Stimulated activated naive CD4-positive, alpha-beta T cell (primary cell): ENCODE data around the gene SPSB3.

Source experiments
- DNase-seq, 6 experiments: peaks; one replicate each; lab custom pipeline; 2025; lab: John Stamatoyannopoulos, UW

SPSB3 gene

DNA sequence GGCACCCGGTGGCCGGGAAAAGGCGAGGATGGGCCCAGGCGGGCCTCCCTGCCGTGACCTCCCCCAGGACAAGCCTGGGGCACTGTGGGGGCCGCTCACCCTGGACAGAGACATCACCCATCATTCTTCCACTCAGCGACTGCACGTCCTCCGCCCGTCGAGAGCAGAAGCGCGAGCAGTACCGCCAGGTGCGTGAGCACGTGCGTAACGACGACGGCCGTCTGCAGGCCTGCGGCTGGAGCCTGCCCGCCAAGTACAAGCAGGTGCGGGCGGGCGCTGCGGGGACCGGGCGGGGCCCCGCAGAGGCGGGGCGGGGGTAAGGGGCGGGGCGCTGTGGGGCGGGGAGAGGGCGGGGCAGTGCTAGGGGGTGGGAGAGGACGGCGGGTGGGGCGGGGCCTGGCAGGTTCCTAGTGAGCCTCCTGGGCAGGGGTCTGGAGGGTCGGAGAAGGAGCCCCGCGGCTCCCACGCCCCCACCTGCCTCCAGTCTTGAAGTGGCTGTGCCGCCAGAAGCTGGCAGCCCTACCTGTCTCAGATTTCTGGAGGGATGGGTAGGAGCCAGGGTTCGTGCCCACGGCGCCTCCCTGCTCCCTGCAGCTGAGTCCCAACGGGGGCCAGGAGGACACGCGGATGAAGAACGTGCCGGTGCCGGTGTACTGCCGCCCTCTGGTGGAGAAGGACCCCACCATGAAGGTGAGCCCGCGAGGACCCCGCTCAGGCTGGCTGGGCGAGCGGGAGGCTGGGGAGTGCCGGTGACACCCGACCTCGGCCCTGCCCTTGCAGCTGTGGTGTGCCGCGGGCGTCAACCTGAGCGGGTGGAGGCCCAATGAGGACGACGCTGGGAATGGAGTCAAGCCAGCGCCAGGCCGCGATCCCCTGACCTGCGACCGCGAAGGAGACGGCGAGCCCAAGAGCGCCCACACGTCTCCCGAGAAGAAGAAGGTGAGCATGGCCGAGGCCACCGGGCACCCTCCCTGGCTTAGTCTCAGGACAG, 18.6 kb downstream of the SPSB3 start:
- no peak for DNase-seq

DNA sequence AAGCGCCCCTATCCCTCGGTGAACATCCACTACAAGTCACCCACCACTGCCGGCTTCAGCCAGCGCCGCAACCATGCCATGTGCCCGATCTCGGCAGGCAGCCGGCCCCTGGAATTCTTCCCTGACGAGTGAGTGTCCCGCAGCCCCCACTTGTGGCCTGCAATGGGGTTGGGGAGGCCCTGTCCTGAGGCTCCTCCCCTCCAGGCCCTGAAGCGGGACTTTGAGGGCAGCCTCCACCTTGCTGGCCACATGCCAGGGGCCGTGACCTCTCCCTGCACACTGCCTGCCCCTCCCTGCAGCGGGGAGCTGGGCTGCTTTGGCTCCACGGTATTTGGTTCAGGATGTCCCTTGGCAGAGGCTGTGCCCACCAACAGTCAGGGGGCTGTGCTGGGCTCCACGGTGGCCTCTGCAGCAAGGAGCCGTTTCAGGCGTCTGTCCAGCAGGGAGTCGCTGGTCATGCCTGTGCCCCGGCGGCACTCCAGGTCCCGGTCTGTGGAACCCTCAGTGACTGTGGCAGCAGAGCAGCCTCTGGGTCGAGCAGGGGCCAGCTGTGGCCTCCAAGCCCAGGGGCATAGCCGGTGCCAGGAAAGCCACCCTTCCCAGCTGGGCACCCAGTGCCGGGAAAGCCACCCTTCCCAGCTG, 19.4 kb downstream of the SPSB3 start:
- no peak for DNase-seq

DNA sequence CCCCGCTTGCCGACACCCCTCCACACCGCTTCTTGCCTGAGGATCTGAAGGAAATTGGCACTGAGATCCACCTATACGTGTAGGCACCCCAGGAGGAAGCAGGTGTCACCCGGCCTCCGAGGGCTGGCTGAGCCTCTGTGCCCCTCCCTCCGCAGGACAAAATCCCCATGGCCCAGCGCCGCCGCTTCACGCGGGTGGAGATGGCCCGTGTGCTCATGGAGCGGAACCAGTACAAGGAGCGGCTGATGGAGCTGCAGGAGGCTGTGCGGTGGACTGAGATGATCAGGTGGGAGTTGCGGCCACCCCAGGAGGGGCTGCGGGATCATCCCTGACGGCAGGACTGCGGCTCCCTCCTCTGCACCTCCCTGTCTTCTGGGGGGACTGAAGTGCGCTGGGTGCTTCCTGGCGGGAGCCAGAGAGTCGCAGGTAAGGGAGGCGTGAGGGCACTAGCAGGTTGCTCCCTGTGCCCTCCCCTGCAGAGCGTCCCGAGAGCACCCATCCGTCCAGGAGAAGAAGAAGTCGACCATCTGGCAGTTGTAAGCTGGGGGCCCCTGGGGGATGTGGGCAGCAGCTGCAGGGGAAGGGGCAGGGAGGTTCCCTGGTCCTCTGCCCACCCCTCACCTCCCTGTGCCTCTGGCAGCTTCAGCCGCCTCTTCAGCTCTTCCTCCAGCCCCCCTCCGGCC, 20.0 kb downstream of the SPSB3 start:
- DNase-seq = no peak

DNA sequence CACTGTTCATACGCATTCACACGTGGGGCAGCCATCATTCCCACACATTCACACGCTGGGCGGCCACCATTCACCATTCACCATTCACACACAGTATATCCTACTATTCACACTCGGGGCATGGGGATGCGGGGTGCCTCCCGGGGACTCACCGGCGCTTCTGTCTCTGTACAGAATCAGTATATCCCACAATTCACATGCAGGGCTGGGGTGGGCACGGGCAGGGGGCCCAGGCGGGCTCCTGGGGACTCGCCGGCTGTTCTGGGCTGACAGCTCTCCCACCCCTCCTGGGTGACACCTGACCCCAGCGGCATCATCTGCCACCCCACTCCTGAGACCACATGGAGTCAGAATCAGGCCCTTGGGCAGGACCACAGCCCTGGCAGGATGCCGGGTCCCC, 20.6 kb downstream of the SPSB3 start:
- DNase-seq = no peak

DNA sequence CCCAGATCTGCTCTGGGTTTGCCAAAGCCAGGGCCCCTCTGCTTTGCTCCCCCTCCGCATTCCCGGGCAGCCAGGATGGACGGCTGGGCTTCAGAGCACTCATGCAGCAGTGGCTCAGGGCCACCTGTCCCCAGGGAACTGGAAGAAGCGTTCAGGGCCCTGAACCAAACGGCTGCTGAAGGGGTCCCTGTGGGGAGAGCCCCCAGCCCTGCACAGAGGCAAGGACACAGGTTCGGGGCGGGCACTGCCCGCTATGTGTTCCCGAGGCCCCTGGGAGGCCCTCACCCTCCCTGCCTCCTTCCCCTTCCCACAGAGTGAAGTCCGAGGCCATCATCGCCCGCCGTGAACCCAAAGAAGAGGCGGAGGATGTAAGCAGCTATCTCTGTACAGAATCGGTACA, 21.5 kb downstream of the SPSB3 start:
- no peak for DNase-seq

DNA sequence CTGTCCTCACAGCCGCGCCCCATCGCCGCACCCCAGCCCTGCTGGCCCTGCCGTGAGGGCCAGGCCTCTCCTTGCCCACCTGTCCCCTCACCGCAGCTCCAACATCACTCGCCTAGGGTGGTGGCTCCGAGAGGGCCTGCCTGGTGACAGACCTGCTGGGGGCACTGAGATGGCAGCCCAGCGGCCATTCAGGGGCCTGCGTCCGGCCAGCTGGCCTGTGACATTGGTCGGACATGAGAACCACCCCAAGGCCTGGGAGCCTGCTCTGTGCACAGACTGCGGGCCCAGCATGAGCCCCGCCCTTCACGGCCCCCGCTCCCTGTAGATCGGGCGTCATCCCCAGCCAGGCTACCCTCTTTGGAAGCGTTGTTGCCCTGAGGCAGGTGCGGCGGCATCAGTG, 22.9 kb downstream of the SPSB3 start:
- DNase-seq = no peak

DNA sequence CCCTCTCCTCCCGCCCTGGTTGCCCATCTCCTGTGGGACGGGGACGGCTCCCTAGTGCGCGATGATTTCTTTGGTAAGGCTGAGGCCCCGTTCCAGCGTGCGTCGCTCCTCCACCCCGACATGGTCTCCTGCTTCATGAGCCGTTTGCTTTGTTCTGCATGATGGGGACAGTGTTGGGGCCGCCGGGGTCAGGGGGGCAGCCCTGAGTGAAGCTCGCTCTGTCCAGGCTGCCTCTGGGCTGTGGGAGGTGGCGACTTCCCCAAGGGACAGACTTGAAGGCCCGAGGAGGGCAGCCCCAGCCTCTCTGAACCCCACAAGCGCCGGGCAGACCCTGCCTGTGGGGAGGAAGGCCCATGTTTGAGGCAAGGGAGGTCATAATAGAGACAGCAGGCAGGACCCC, 23.4 kb downstream of the SPSB3 start:
- no peak for DNase-seq

DNA sequence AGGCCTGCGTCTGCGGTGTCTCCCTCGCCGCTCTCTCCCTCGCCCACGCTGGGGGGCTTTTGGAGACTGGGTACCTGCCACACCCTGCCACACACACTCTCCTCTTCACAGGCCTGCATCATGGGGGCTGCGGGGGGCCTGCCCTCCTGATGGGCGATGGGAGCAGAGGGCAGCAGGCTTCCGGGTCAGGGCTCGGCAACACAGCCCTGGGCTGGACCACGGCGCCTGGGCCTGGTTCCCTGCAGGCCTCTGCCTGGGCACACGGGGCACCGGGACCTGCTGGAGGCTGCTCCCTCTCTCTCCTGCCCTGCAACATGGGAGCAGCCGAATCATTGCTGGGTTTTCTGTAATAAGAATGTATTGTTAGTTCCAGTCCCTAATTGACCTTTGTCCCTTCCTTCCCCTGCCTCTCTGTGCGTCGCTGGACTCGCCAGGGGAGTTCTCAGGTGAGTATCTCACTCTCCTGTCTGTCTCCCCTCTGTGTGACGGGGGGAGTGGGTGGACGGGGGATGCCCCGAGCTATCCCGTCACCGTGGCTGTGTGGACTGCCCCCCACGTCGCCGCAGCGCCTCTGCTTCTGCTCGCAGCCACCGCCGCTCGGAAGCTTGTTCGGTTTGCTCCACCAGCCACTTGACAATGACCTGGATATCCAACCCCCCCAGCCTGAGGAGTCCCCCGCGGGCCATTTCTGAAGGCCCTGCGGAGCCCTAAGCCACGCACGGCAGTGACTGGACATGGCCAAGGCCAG, 24.5 kb downstream of the SPSB3 start:
- DNase-seq = no peak

DNA sequence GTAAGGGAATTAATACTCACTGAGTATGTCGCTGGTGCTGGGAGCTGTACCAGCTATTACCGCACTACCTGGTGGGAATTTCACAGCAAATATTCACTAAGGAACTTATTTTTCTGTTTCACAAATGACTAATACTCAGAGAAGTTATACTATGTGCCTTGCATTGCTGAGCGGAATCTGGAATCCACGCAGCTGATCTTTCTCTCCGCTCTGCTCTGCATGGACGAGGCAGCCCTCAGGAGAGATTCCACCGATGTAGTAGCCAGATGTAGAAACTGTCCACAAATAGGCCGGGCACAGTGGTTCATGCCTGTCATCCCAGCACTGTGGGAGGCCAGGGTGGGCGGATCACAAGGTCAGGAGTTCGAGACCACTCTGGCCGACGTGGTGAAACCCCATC, 28.2 kb downstream of the SPSB3 start:
- no peak for DNase-seq

DNA sequence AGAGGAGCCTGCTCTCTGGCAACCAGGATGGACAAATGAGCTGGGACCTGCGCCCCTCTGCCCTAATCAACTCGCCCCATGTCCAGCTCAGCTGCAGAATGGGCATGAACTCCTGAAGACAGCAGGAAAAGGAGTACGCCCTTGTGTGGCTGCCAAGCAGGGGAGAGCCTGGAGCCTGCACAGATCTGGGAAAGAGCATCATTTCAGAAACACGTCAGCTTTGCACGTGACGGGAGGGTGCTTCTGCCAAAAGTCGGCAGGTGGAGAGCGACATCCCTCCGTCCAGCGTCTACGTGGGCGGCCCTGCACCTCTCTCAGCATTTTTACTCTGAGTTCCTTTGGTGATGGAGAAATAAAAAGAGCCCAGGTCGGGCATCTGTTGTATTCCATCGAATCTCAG, 29.5 kb downstream of the SPSB3 start:
- no peak for DNase-seq

DNA sequence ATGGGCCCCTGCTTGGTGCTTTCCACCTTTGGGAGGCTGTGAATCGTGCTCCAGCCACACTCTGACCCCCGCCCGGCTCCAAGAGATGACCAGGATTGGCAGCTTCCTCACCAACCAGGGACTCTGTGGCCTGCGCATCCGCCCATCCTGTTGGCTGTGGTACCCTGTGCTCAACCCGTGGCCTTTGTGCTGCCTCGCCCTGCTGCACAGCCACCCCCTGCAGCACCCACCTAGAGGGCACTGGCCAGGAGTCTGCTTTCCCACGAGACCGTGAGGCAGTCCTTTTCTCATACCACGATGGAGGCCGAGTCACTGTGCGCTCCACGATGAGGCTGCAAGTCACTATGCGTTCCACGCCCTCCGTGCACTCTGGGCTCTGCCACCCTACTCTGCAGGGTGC, 30.4 kb downstream of the SPSB3 start:
- DNase-seq = no peak

DNA sequence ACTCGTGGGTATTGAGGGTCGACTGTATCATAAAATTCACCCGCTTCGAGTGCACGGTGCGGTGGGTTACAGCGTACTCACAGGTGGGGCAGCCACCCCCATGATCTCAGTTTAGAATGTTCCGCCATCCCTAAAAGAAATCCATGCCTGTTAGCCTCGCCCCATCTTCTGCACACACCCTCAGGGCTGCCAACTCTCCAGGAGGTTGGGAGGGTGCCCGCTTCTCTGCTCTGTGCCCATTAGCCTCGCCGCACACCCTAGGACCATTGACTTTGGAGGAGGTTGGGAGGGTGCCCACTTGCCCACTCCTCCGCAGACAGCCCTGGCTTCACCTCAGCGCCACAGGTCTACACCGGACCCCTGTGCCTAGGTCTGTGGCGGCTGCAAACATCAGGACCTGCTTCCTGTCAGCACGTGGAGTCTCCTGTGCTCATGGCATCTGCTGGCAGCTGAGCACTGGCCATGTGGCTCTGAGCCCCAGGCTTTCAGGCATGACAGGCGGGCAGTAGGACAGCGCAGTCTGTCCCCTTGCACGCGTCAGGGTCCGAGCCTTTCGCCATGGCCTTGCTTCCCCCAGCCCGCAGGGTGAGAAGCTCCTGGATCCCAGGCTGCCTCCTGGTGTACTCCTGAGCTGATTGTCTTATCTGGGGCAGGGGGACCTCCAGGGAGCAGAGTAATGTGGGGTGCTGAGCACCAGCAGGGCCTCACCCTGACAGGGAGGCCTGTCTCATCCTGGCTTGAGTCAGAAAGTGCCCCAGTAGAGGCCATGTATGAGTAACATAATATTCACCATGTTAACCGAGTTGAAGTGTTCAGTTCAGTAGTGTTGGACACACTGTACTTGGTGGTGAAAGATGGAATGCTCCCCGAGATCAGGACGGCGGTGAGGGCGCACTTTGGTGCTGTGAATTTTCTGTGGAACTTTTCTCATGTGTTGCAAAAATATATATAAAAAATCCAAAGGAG, 32.9 kb downstream of the SPSB3 start:
- DNase-seq = no peak

DNA sequence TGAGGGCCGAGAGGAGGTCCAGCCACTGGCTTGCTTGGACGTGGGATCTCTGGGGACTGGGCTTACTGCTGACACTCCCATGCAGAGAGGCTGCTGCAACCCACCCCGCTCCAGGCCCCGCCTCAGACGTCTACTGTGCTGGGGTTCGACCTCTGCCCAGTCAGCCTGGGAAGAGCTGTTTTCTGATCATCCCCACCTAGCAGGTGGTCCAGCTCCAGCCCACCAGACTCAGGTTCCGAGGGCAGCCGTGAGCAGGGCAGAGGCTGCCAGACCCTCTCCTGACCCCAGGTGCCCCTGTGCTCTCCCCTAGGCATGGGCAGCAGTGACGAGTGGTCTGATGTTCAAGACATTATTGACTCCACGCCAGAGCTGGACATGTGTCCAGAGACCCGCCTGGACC, 34.4 kb downstream of the SPSB3 start:
- DNase-seq = no peak

DNA sequence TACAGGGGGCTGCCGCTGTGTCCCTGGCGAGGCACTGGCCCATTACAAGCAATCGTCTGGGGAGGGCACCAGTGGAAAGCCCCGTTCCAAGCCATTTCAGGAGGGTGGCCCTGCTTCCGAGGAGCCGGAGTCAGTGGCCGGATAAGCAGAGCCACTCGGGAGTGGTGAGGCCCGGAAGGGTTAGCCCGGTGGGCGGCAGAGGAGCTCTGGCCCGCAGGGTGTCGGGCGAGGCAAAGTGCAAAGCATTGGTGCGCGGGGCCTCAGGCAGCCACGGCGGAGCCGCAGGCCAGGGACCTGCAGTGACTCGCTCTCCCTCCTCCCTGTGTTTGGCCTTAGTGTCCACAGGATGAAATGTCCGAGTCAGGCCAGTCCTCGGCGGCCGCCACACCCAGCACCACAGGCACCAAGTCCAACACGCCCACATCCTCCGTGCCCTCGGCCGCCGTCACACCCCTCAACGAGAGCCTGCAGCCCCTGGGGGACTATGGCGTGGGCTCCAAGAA, 35.6 kb downstream of the SPSB3 start:
- no peak for DNase-seq

DNA sequence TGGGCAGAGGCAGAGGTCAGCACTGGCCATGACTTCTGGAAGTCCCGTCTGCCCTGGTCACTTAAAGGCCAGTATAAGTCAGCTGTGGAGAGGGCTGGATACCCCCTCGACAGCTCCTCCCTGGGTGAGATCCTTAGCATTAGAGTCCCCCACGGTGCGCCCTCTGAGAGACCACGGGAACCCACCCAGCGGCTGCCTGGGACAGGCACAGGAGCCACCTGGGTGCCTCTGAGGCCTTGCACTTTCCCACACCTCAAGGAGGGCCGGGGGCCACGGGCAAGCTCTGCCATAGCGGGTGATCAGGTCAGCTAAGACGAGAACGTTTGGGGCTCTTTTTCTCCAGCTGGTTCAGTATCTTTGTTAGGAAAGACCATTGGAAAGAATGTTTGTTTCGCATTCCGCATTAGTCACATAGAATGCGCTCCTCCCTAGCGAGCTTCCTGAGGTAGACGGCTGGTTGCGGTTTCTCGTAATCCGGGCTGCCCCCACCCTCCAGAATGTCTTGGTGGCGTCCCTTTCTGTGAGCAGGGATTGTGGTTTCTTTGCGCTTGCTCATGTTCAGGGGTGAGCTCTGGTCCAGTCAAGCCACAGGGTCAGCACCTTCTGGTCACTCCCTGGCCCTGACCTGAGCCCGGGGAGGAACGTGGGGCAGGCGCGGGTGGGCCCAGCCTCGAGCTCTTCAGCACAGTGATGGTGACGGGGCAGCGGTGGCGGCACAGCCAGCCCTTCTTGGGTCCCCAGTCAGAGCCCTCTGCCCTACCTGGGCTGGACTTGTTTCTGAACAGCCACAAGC, 36.3 kb downstream of the SPSB3 start:
- no peak for DNase-seq

DNA sequence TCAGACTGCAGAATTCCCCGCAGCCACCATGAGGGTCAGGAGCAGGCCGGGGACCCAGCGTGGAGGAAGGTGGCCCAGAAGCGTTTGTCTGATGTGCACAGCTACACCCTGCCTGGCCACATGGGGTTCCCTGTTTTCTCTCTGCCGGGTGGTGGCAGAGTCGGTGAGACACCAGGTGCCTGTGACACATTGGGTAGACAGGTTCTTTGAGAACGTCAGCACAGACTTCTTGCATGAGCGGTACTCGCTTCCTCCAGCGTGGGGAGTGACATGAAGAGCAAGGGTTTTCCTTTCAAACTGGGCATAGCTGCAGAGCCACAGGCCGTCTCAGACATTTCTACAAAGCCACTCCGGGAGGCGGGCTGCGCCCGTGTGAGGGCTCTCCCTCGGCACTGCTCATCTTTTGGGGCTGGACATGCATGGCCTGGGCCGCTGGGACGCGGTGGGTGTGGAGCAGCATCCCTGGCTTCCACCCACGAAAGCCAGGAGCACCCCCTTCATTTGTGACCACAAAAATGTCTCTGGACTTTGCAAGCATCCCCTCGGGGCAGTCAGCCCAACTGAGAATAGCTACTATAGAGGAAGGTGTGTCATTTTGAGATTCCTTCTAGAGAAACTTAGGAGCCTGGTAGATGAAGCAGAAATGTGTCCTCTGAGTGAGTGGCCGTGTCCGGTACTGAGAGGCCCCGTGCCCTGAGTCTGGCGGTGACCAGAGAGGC, 37.0 kb downstream of the SPSB3 start:
- no peak for DNase-seq

DNA sequence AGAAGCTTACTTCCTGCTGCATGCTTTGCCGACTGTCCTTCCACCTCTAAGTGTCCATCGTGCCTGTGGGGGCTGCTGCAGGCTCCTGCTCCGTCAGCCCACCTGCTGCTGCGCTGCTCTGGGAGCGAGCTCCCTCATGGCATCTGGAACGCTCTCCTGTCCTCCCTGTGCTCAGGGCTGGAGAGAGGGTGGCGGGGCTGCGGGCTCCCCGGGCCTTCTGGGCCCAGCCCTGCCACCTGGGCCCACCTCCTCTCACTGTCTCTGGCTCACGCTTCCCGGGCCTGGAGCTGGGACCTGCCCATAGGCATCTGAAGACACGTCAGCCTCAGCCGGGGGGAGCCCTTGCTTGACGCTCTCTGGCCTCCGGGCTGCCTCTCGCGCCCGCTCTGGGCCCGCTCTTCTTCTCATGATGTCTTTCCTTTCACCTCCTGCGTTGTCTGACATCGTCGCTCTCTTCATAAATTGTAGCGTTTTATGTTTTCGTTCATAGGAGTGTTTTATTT, 38.0 kb downstream of the SPSB3 start:
- DNase-seq = no peak

DNA sequence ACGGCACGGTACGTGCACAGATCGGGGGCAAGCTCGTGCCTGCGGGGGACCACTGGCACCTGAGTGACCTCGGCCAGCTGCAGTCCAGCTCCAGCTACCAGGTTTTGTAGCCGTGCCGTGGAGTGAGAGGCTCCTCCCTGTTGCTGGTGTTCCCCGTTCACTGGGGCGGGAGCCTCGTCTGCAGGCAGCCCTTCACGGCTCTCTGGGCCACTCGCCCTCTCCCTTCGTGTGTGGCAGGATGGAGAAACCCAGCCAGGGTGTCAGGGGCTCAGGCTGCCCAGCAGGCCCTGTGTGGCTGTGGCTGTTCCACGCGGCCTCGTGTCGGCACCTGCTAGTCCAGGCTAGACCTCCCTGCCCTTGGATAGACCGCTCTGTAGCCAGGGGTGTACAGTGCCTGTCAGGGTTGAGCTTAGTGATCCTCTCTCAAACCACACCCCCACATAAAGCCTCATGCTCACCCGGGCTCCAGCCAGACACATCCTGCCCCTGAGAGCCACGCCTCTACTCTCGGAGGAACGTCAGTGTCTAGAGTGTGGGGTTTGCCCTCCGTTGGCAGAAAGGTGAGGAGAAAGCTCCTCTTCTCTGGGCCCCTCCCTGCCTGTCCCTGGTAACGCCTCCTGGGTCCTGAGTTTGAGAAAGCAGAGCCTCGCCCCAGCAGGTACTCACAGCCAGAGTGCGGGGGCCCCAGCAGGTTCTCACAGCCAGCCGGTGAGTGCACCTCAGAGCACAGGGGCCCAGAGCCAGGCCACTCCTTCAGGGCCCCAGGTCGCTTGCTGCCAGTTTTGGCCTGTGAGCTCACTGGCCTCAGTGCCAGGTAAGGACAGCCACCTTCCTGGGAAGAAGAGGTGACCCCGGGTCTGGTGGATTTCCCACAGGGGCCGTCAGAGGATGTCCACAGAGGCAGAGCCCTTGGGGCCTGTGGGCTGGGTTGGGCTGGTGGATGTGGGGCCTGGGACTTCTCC, 38.7 kb downstream of the SPSB3 start:
- no peak for DNase-seq
